Smooth muscle cell (in vitro differentiated cells): Measurements from ENCODE around the gene ZBBX. TPM values are rescaled to one million over a fixed set of nuclear protein-coding genes. Genes with fewer than 3 reads are reported as not detected.
A peak's percentile ranks its signal among the peaks of the same experiment; 100 is the strongest.

Experiments
- DNase-seq: peaks from one replicate; lab custom pipeline; 2025; ENCODE audit not compliant: unreplicated experiment; lab: John Stamatoyannopoulos, UW
- H2AFZ ChIP-seq: fragments of 200-600 bp; sonication (generic); 2 replicates; pipeline ENCODE4 v1.6.0; 2016; ENCODE audit warnings: antibody characterized with exemption, low read depth, mild to moderate bottlenecking
- H3F3A ChIP-seq: fragments of 200-600 bp; sonication (generic); 2 replicates; pipeline ENCODE4 v1.6.0; 2017; ENCODE audit warnings: antibody characterized with exemption, low read depth
- H3K27ac ChIP-seq: fragments of 200-600 bp; sonication (generic); 2 replicates; pipeline ENCODE4 v1.5.1; 2016; ENCODE audit warnings: low read depth, mild to moderate bottlenecking
- H3K27me3 ChIP-seq: fragments of 200-600 bp; sonication (generic); 2 replicates; pipeline ENCODE4 v1.6.1; 2016; ENCODE audit warnings: low read depth, mild to moderate bottlenecking
- H3K36me3 ChIP-seq: fragments of 200-600 bp; sonication (generic); 2 replicates; pipeline ENCODE4 v1.5.1; 2016; ENCODE audit warnings: low read depth
- H3K4me1 ChIP-seq: fragments of 200-600 bp; sonication (generic); 2 replicates; pipeline ENCODE4 v1.5.1; 2016; ENCODE audit warnings: low read depth
- H3K4me2 ChIP-seq: fragments of 200-600 bp; sonication (generic); 2 replicates; pipeline ENCODE4 v1.6.0; 2016; ENCODE audit warnings: mild to moderate bottlenecking
- H3K4me3 ChIP-seq: fragments of 200-600 bp; sonication (generic); 2 replicates; pipeline ENCODE4 v1.5.1; 2016; ENCODE audit warnings: mild to moderate bottlenecking
- H3K79me2 ChIP-seq: fragments of 200-600 bp; sonication (generic); 2 replicates; pipeline ENCODE4 v1.6.0; 2016; ENCODE audit warnings: low read depth, mild to moderate bottlenecking
- H3K9ac ChIP-seq: fragments of 200-600 bp; sonication (generic); 2 replicates; pipeline ENCODE4 v1.6.0; 2016; ENCODE audit warnings: low read depth
- H3K9me3 ChIP-seq: fragments of 200-600 bp; sonication (generic); replicated peaks from 2 replicates; pipeline ENCODE4 v1.5.1; 2016; ENCODE audit warnings: low read depth
- H4K20me1 ChIP-seq: fragments of 200-600 bp; sonication (generic); 2 replicates; pipeline ENCODE4 v1.6.0; 2016; ENCODE audit warnings: low read depth
- WGBS: methylation state at CpG from one replicate; pipeline ENCODE4 v1.1.7; 2016; ENCODE audit warnings: low lambda C conversion rate; 5-methylcytosine and 5-hydroxymethylcytosine counted together
- polyA plus RNA-seq: library from polyadenylated mRNA; unstranded; fragments of >200 nt; fragmentation: Nextera tagmentation; extraction: Ambion mirVana; gene quantifications from 2 replicates; pipeline ENCODE4 v1.2.1, GENCODE V29; 2016
- total RNA-seq: library from RNA; depleted of rRNA; stranded (reverse); fragments of >200 nt; gene quantifications from 2 replicates; pipeline ENCODE4 v1.2.3, GENCODE V29; 2014
- TF ChIP-seq, protein P1 (sequence below): fragments of 200-600 bp; sonication (generic); IDR thresholded peaks from 2 replicates; pipeline ENCODE4 v1.5.1; 2017; ENCODE audit warnings: borderline replicate concordance, mild to moderate bottlenecking, antibody characterized with exemption; ENCODE audit not compliant: insufficient read depth, poor library complexity, severe bottlenecking

The ZBBX gene
- total and polyA plus RNA-seq, 2 experiments from 2014 or later: 0.13 TPM; not detected in 1

DNA sequence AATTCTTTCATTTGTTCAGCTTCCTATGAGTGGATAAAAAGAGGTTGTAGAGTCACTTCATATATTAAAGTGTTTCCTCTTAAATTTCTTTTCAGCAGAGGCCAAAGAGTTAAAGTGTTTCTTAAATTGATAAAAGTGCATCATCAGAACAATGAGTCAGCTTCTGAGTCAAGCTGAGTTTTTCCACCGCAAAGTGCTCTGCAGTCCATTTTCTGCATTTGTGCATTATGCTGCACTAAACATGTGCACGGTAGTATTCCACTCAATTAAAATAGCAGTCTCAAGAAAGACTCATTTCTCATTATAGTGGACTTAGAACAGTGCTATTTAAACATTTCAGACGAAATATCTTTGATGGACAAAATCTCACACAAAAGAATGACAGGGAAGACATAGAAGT lies 152.0 kb downstream of the ZBBX start:
- Histone ChIP-seq H3K4me2 (peak overlapping the region; percentile 49), H3K36me3 (no peaks in the 10 kb centered on the region)

DNA sequence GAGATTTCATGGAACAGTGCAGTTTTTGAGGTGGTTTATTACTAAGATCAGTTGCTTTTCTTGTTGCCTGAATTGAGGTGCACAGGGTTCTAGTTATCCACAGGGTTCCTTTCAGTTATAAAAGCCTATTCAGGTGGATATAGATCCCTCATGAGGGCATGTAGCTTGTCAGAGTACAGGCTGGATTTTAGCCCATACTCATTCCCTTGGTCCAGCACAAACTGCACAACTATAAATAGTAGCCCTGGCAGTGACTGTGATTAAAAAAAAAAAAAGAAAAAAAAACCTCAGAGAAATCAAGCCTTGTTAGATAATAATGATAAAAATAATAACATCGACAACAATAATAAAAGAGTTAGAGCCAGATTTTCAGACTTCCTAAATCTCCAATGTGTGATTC lies 154.3 kb downstream of the ZBBX start:
- no peak overlapping the region for H3K4me2 ChIP-seq
- WGBS: 96% methylated on average over 1 of the region's 1 CpG

More for the DNA sequence above, 152.0 kb downstream of the ZBBX start:
- H4K20me1 ChIP-seq: no peaks in the 10 kb centered on the region
- no peak overlapping the region for H3K4me3 ChIP-seq
- DNase-seq: no peak
- no peaks in the 10 kb centered on the region for H3F3A ChIP-seq
- H3K27ac ChIP-seq: no peak overlapping the region
- H3K9ac ChIP-seq: no peak overlapping the region
- H3K9me3 ChIP-seq: no peaks in the 10 kb centered on the region
- no peaks in the 10 kb centered on the region for H3K79me2 ChIP-seq
- no peaks in the 10 kb centered on the region for H3K4me1 ChIP-seq
- no peak overlapping the region for H2AFZ ChIP-seq
- WGBS: 9% methylated on average over 3 of the region's 3 CpGs
- no peaks in the 10 kb centered on the region for H3K27me3 ChIP-seq
- TF ChIP-seq, protein P1, sequence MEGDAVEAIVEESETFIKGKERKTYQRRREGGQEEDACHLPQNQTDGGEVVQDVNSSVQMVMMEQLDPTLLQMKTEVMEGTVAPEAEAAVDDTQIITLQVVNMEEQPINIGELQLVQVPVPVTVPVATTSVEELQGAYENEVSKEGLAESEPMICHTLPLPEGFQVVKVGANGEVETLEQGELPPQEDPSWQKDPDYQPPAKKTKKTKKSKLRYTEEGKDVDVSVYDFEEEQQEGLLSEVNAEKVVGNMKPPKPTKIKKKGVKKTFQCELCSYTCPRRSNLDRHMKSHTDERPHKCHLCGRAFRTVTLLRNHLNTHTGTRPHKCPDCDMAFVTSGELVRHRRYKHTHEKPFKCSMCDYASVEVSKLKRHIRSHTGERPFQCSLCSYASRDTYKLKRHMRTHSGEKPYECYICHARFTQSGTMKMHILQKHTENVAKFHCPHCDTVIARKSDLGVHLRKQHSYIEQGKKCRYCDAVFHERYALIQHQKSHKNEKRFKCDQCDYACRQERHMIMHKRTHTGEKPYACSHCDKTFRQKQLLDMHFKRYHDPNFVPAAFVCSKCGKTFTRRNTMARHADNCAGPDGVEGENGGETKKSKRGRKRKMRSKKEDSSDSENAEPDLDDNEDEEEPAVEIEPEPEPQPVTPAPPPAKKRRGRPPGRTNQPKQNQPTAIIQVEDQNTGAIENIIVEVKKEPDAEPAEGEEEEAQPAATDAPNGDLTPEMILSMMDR: no peak

DNA sequence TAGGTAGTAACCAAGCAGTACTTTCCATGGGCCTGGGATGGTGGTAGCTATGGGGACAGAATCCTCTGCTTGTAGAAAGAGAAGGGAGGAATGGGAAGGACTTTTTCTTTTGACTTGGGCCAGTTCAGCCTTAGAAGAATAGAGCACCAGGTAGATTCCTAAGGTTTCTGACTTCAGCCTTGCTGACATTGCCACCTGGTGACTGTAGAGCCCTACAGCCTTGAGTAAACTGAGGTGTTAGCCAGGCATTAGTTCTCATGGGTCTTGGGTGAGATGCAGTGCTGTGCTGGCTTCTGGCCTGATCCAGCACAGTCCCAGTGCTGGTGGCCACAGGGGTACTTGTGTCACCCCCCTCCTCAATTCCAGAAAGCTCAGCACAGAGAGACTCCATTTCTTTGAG lies 171.1 kb downstream of the ZBBX start:
- Histone ChIP-seq H4K20me1 (no peaks in the 10 kb centered on the region), H3K27ac (no peak overlapping the region), H3K36me3 (no peaks in the 10 kb centered on the region), H3K4me2 (no peak overlapping the region), H2AFZ (no peak overlapping the region), H3K9me3 (no peaks in the 10 kb centered on the region), H3K4me1 (no peaks in the 10 kb centered on the region), H3F3A (no peaks in the 10 kb centered on the region), H3K27me3 (no peaks in the 10 kb centered on the region), H3K79me2 (no peaks in the 10 kb centered on the region), H3K9ac (no peak overlapping the region), H3K4me3 (no peak overlapping the region)
- TF ChIP-seq, protein P1: no peak
- no peak for DNase-seq

More for the DNA sequence above, 154.3 kb downstream of the ZBBX start:
- H3K79me2 ChIP-seq: no peaks in the 10 kb centered on the region
- no peak overlapping the region for H3K27ac ChIP-seq
- no peak overlapping the region for H3K4me3 ChIP-seq
- H3F3A ChIP-seq: no peaks in the 10 kb centered on the region
- H3K4me1 ChIP-seq: no peaks in the 10 kb centered on the region
- H3K9me3 ChIP-seq: no peaks in the 10 kb centered on the region
- no peaks in the 10 kb centered on the region for H4K20me1 ChIP-seq
- no peaks in the 10 kb centered on the region for H3K36me3 ChIP-seq
- H3K27me3 ChIP-seq: no peaks in the 10 kb centered on the region
- TF ChIP-seq, protein P1: no peak
- no peak overlapping the region for H2AFZ ChIP-seq
- no peak overlapping the region for H3K9ac ChIP-seq
- no peak for DNase-seq

DNA sequence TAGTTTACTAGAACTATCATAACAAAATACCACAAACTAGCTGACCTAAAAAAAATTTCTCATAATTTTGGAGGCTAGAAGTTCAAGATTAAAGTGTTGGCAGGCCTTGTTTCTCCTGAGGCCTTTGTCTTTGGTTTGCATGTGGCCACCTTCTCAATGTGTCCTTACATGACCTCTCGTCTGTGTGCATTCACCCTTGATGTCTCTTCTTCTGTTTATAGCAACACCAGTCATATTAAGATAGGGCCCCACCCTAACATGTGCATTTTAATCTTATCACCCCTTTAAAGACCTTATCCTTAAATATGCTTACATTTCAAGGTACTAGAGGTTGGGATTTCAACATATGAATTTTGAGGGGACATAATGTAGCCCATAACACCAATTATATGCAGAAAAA lies 177.0 kb downstream of the ZBBX start:
- no peak overlapping the region for H3K27ac ChIP-seq
- H3K36me3 ChIP-seq: no peaks in the 10 kb centered on the region
- H4K20me1 ChIP-seq: no peaks in the 10 kb centered on the region
- H3K9ac ChIP-seq: no peak overlapping the region
- no peak for DNase-seq
- H3K4me1 ChIP-seq: no peaks in the 10 kb centered on the region
- H3F3A ChIP-seq: no peaks in the 10 kb centered on the region
- no peak overlapping the region for H3K4me3 ChIP-seq
- H2AFZ ChIP-seq: no peak overlapping the region
- H3K9me3 ChIP-seq: no peaks in the 10 kb centered on the region
- WGBS: 67% methylated on average over 1 of the region's 1 CpG
- no peaks in the 10 kb centered on the region for H3K79me2 ChIP-seq
- H3K27me3 ChIP-seq: no peaks in the 10 kb centered on the region
- TF ChIP-seq, protein P1: no peak
- H3K4me2 ChIP-seq: no peak overlapping the region
